ENCODE data around the gene ZNF195.
"Not testable (repeated sequence)": the region's sequence is repeated elsewhere in the genome, so short reads cannot be mapped to it uniquely, and the experiment has no call there.

- not testable (repeated sequence) for TF ChIP-seq CTCF (conservative IDR thresholded peaks at IDR 0.05; ENCODE audit: low read depth in 2 of 2); REST (IDR thresholded peaks at IDR 0.05; ENCODE audit: unreplicated experiment)
Measured at GRCh38 chr11:3401052-3401451, 22.1 kb upstream of the ZNF195 start.
